ENCODE results near the gene PRDM10.
A peak's percentile ranks its signal among the peaks of the same experiment; 100 is the strongest.

Gene PRDM10

GRCh38 chr11:129935723-129936122 lies 66.9 kb downstream of the PRDM10 start:
- H3K27me3 Mint-ChIP-seq: no peaks in the 10 kb centered on the region
- DNase-seq (ENCODE audit: low spot score in 2 of 2): no peak
- H3K4me3 Mint-ChIP-seq: no peak overlapping the region
- H3K4me1 Mint-ChIP-seq: peaks cover 3% of the 10 kb centered on the region
- no peaks in the 10 kb centered on the region for H3K9me3 Mint-ChIP-seq
- H3K36me3 Mint-ChIP-seq: peaks cover 30% of the 10 kb centered on the region
- ATAC-seq (ENCODE audit: low read depth): no peak
- no peak overlapping the region for H3K27ac Mint-ChIP-seq

GRCh38 chr11:129933891-129934290 lies 68.7 kb downstream of the PRDM10 start:
- Mint-ChIP-seq H3K4me3 (no peak overlapping the region), H3K27me3 (no peaks in the 10 kb centered on the region), H3K4me1 (no peaks in the 10 kb centered on the region), H3K9me3 (no peaks in the 10 kb centered on the region), H3K36me3 (peaks cover 36% of the 10 kb centered on the region), H3K27ac (no peak overlapping the region)
- ATAC-seq (ENCODE audit: low read depth): no peak
- DNase-seq (ENCODE audit: low spot score in 2 of 2): no peak

- Mint-ChIP-seq H3K4me3 (no peak overlapping the region), H3K27ac (no peak overlapping the region), H3K9me3 (no peaks in the 10 kb centered on the region), H3K27me3 (no peaks in the 10 kb centered on the region), H3K4me1 (no peaks in the 10 kb centered on the region), H3K36me3 (peaks cover 36% of the 10 kb centered on the region)
- no peak for ATAC-seq (ENCODE audit: low read depth)
- DNase-seq (ENCODE audit: low spot score in 2 of 2): no peak
Observed at GRCh38 chr11:129933262-129933661, 69.4 kb downstream of the PRDM10 start.

- Mint-ChIP-seq H3K27ac (no peak overlapping the region), H3K4me1 (no peaks in the 10 kb centered on the region), H3K9me3 (no peaks in the 10 kb centered on the region), H3K36me3 (peaks cover 32% of the 10 kb centered on the region), H3K4me3 (no peak overlapping the region), H3K27me3 (no peaks in the 10 kb centered on the region)
- ATAC-seq (ENCODE audit: low read depth): no peak
- no peak for DNase-seq (ENCODE audit: low spot score in 2 of 2)
Observed at GRCh38 chr11:129932381-129933067, 70.1 kb downstream of the PRDM10 start.

- peaks cover 32% of the 10 kb centered on the region for H3K36me3 Mint-ChIP-seq
- no peak for DNase-seq (ENCODE audit: low spot score in 2 of 2)
- H3K4me1 Mint-ChIP-seq: no peaks in the 10 kb centered on the region
- H3K27ac Mint-ChIP-seq: no peak overlapping the region
- ATAC-seq (ENCODE audit: low read depth): no peak
- H3K9me3 Mint-ChIP-seq: no peaks in the 10 kb centered on the region
- no peaks in the 10 kb centered on the region for H3K27me3 Mint-ChIP-seq
- H3K4me3 Mint-ChIP-seq: no peak overlapping the region
Observed at GRCh38 chr11:129930743-129931142, 71.9 kb downstream of the PRDM10 start.

GRCh38 chr11:129930296-129930695 lies 72.3 kb downstream of the PRDM10 start:
- H3K4me1 Mint-ChIP-seq: no peaks in the 10 kb centered on the region
- no peaks in the 10 kb centered on the region for H3K27me3 Mint-ChIP-seq
- ATAC-seq (ENCODE audit: low read depth): no peak
- no peak for DNase-seq (ENCODE audit: low spot score in 2 of 2)
- peaks cover 35% of the 10 kb centered on the region for H3K36me3 Mint-ChIP-seq
- no peak overlapping the region for H3K27ac Mint-ChIP-seq
- H3K9me3 Mint-ChIP-seq: no peaks in the 10 kb centered on the region
- no peak overlapping the region for H3K4me3 Mint-ChIP-seq

GRCh38 chr11:129929721-129930120 lies 72.9 kb downstream of the PRDM10 start:
- Mint-ChIP-seq H3K9me3 (no peaks in the 10 kb centered on the region), H3K36me3 (peaks cover 30% of the 10 kb centered on the region), H3K27ac (no peak overlapping the region), H3K27me3 (no peaks in the 10 kb centered on the region), H3K4me1 (no peaks in the 10 kb centered on the region), H3K4me3 (no peak overlapping the region)
- DNase-seq (ENCODE audit: low spot score in 2 of 2) (no peak), ATAC-seq (ENCODE audit: low read depth) (no peak)

GRCh38 chr11:129928923-129929692 lies 73.5 kb downstream of the PRDM10 start:
- no peak for ATAC-seq (ENCODE audit: low read depth)
- peak overlapping the region; percentile 3 for H3K27ac Mint-ChIP-seq
- H3K4me3 Mint-ChIP-seq: no peak overlapping the region
- H3K27me3 Mint-ChIP-seq: no peaks in the 10 kb centered on the region
- DNase-seq (ENCODE audit: low spot score in 2 of 2): no peak
- H3K4me1 Mint-ChIP-seq: no peaks in the 10 kb centered on the region
- H3K36me3 Mint-ChIP-seq: peaks cover 24% of the 10 kb centered on the region
- no peaks in the 10 kb centered on the region for H3K9me3 Mint-ChIP-seq

GRCh38 chr11:129922674-129923073 lies 80.0 kb downstream of the PRDM10 start:
- H3K36me3 Mint-ChIP-seq: peaks cover 14% of the 10 kb centered on the region
- H3K27me3 Mint-ChIP-seq: no peaks in the 10 kb centered on the region
- ATAC-seq (ENCODE audit: low read depth): no peak
- H3K27ac Mint-ChIP-seq: no peak overlapping the region
- H3K4me1 Mint-ChIP-seq: peaks cover 5% of the 10 kb centered on the region
- DNase-seq (ENCODE audit: low spot score in 2 of 2): no peak
- H3K4me3 Mint-ChIP-seq: no peak overlapping the region
- no peaks in the 10 kb centered on the region for H3K9me3 Mint-ChIP-seq

GRCh38 chr11:129918361-129918760 lies 84.3 kb downstream of the PRDM10 start:
- H3K36me3 Mint-ChIP-seq: peaks cover 25% of the 10 kb centered on the region
- no peak overlapping the region for H3K27ac Mint-ChIP-seq
- H3K9me3 Mint-ChIP-seq: no peaks in the 10 kb centered on the region

GRCh38 chr11:129917231-129917630 lies 85.4 kb downstream of the PRDM10 start:
- no peak overlapping the region for H3K27ac Mint-ChIP-seq
- H3K27me3 Mint-ChIP-seq: no peaks in the 10 kb centered on the region
- no peak overlapping the region for H3K4me3 Mint-ChIP-seq
- no peaks in the 10 kb centered on the region for H3K9me3 Mint-ChIP-seq
- ATAC-seq (ENCODE audit: low read depth) (no peak), DNase-seq (ENCODE audit: low spot score in 2 of 2) (no peak)
- no peaks in the 10 kb centered on the region for H3K4me1 Mint-ChIP-seq
- peaks cover 26% of the 10 kb centered on the region for H3K36me3 Mint-ChIP-seq

More at GRCh38 chr11:129918361-129918760, 84.3 kb downstream of the PRDM10 start:
- DNase-seq (ENCODE audit: low spot score in 2 of 2) (no peak), ATAC-seq (ENCODE audit: low read depth) (no peak)
- Mint-ChIP-seq H3K4me1 (peaks cover 3% of the 10 kb centered on the region), H3K4me3 (no peak overlapping the region), H3K27me3 (no peaks in the 10 kb centered on the region)

- Mint-ChIP-seq H3K27ac (no peak overlapping the region), H3K4me1 (no peaks in the 10 kb centered on the region), H3K36me3 (peaks cover 32% of the 10 kb centered on the region), H3K4me3 (no peak overlapping the region), H3K27me3 (no peaks in the 10 kb centered on the region), H3K9me3 (no peaks in the 10 kb centered on the region)
- DNase-seq (ENCODE audit: low spot score in 2 of 2): no peak
- ATAC-seq (ENCODE audit: low read depth): no peak
Observed at GRCh38 chr11:129911298-129911697, 91.3 kb downstream of the PRDM10 start.

- ATAC-seq (ENCODE audit: low read depth): no peak
- Mint-ChIP-seq H3K27ac (no peak overlapping the region), H3K27me3 (no peaks in the 10 kb centered on the region), H3K9me3 (no peaks in the 10 kb centered on the region), H3K4me1 (no peaks in the 10 kb centered on the region), H3K4me3 (no peak overlapping the region), H3K36me3 (peaks cover 36% of the 10 kb centered on the region)
- DNase-seq (ENCODE audit: low spot score in 2 of 2): no peak
Observed at GRCh38 chr11:129910360-129910759, 92.3 kb downstream of the PRDM10 start.

GRCh38 chr11:129905402-129905801 lies 97.2 kb downstream of the PRDM10 start:
- no peak for ATAC-seq (ENCODE audit: low read depth)
- DNase-seq (ENCODE audit: low spot score in 2 of 2): no peak
- H3K9me3 Mint-ChIP-seq: no peaks in the 10 kb centered on the region
- peaks cover 34% of the 10 kb centered on the region for H3K36me3 Mint-ChIP-seq
- H3K4me3 Mint-ChIP-seq: no peak overlapping the region
- H3K4me1 Mint-ChIP-seq: no peaks in the 10 kb centered on the region
- H3K27me3 Mint-ChIP-seq: no peaks in the 10 kb centered on the region
- H3K27ac Mint-ChIP-seq: no peak overlapping the region

- ATAC-seq (ENCODE audit: low read depth) (no peak), DNase-seq (ENCODE audit: low spot score in 2 of 2) (no peak)
- H3K27ac Mint-ChIP-seq: peak overlapping the region; percentile 60
- H3K4me1 Mint-ChIP-seq: peaks cover 13% of the 10 kb centered on the region
- H3K4me3 Mint-ChIP-seq: peak overlapping the region; percentile 92
- no peaks in the 10 kb centered on the region for H3K9me3 Mint-ChIP-seq
- no peaks in the 10 kb centered on the region for H3K27me3 Mint-ChIP-seq
- H3K36me3 Mint-ChIP-seq: peaks cover 14% of the 10 kb centered on the region
Observed at GRCh38 chr11:129896062-129896461, 106.6 kb downstream of the PRDM10 start.

All from memory B cell (primary cell).